H1 (cell line): ENCODE data around the gene SLC4A7. TPM values are rescaled to one million over a fixed set of nuclear protein-coding genes. Genes with fewer than 3 reads are reported as not detected.

Experiments
- CTCF ChIA-PET: fragments of 300-600 bp; sonication (Branson Sonifier 250); formaldehyde crosslinking; loops from one replicate; lab custom pipeline; 2021; ENCODE audit not compliant: partially characterized antibody; lab: Charles Lee
- POLR2A ChIA-PET: fragments of 300-600 bp; sonication (Branson Sonifier 250); formaldehyde crosslinking; loops from one replicate; lab custom pipeline; 2021; ENCODE audit warnings: inconsistent platforms; ENCODE audit not compliant: partially characterized antibody; lab: Charles Lee
- DNase-seq, 2 experiments: peaks; one replicate each; pipeline versions ENCODE4 v3.0.0 to v3.0.0-alpha.2; 2010 to 2022; ENCODE audit warnings: low spot score in 2 of 2, low read depth in 1 of 2, mixed read lengths in 1 of 2
- FAIRE-seq: peaks from 2 replicates; lab custom pipeline; 2011; peaks lifted over from hg19 to GRCh38; lab: Jason Lieb, UNC
- H2AFZ ChIP-seq: 2 replicates; pipeline ENCODE4 v1.8.1; 2012; ENCODE audit warnings: low read length, inconsistent platforms
- H2AK5ac ChIP-seq: 2 replicates; pipeline ENCODE4 v1.6.1; 2013; ENCODE audit warnings: low read depth, low read length
- H2BK120ac ChIP-seq: replicated peaks from 2 replicates; pipeline ENCODE3; 2013; ENCODE audit warnings: low read depth, low read length, inconsistent platforms
- H2BK12ac ChIP-seq: 2 replicates; pipeline ENCODE4 v1.6.1; 2013; ENCODE audit warnings: low read depth, low read length
- H2BK15ac ChIP-seq: 2 replicates; pipeline ENCODE4 v1.6.1; 2013; ENCODE audit warnings: low read length
- H2BK20ac ChIP-seq: 2 replicates; pipeline ENCODE4 v1.6.1; 2013; ENCODE audit warnings: low read length
- H2BK5ac ChIP-seq: 2 replicates; pipeline ENCODE4 v1.6.1; 2013; ENCODE audit warnings: low read depth, low read length
- H3K14ac ChIP-seq: 2 replicates; pipeline ENCODE4 v1.6.1; 2013; ENCODE audit warnings: inconsistent platforms; ENCODE audit not compliant: insufficient read length
- H3K18ac ChIP-seq: 2 replicates; pipeline ENCODE4 v1.6.1; 2013; ENCODE audit warnings: low read length; ENCODE audit errors: extremely low read depth
- H3K23ac ChIP-seq: 2 replicates; pipeline ENCODE4 v1.6.1; 2013; ENCODE audit warnings: inconsistent platforms; ENCODE audit not compliant: insufficient read length
- H3K23me2 ChIP-seq: 2 replicates; pipeline ENCODE4 v1.6.1; 2013; ENCODE audit warnings: low read depth, low read length
- H3K27ac ChIP-seq: 2 replicates; pipeline ENCODE4 v1.6.1; 2011; ENCODE audit warnings: low read depth, low read length, inconsistent platforms
- H3K27me3 ChIP-seq, 4 experiments: replicated peaks in 1 of 4; 1 replicate in 1 of 4; 2 replicates in 3 of 4; pipeline versions ENCODE4 v1.6.1 to v1.8.1; 2011 to 2013; ENCODE audit warnings: low read length in 3 of 4, mild to moderate bottlenecking in 3 of 4, inconsistent platforms in 2 of 4, mixed read lengths in 2 of 4, moderate library complexity in 1 of 4; ENCODE audit not compliant: control insufficient read depth in 3 of 4, insufficient read depth in 3 of 4; ENCODE audit errors: extremely low read depth in 1 of 4
- H3K36me3 ChIP-seq, 4 experiments: 2 replicates each; pipeline versions ENCODE4 v1.6.1 to v1.8.1; 2011 to 2013; ENCODE audit warnings: mild to moderate bottlenecking in 4 of 4, low read length in 3 of 4, moderate library complexity in 2 of 4, control low read depth in 1 of 4, inconsistent platforms in 1 of 4; ENCODE audit not compliant: insufficient read depth in 4 of 4, control insufficient read depth in 2 of 4
- H3K4ac ChIP-seq: replicated peaks from 2 replicates; pipeline ENCODE3; 2013; ENCODE audit warnings: low read length, low read depth, mixed read lengths, inconsistent platforms; ENCODE audit not compliant: insufficient read length
- H3K4me1 ChIP-seq, 4 experiments: replicated peaks in 1 of 4; 1 replicate in 1 of 4; 2 replicates in 3 of 4; pipeline versions ENCODE4 v1.6.1 to v1.8.1; 2011 to 2013; ENCODE audit warnings: low read length in 3 of 4, inconsistent platforms in 2 of 4, mixed read lengths in 1 of 4; ENCODE audit not compliant: insufficient read depth in 4 of 4, control insufficient read depth in 3 of 4
- H3K4me2 ChIP-seq, 2 experiments: 2 replicates each; pipeline versions ENCODE4 v1.6.1 to v1.8.1; 2011 to 2013; ENCODE audit warnings: low read depth in 2 of 2, low read length in 2 of 2, control low read depth in 1 of 2, inconsistent platforms in 1 of 2, mild to moderate bottlenecking in 1 of 2; ENCODE audit not compliant: insufficient read depth in 1 of 2
- H3K4me3 ChIP-seq, 4 experiments: fragments of 200-600, 300-600 bp in 1 of 4; sonication (generic), shearing (Covaris generic), sonication (Bioruptor Twin) in 1 of 4; 2 replicates each; pipeline versions ENCODE4 v1.5.1 to v1.8.1; 2011 to 2016; ENCODE audit warnings: low read length in 4 of 4, low read depth in 3 of 4, control low read depth in 2 of 4, inconsistent platforms in 2 of 4, mild to moderate bottlenecking in 2 of 4, mixed read lengths in 1 of 4, moderate library complexity in 1 of 4; ENCODE audit not compliant: insufficient read depth in 2 of 4; ENCODE audit errors: extremely low read depth in 1 of 4
- H3K56ac ChIP-seq: replicated peaks from 2 replicates; pipeline ENCODE3; 2013; ENCODE audit warnings: low read depth, mild to moderate bottlenecking, mixed read lengths, low read length, inconsistent platforms; ENCODE audit not compliant: insufficient read length
- H3K79me1 ChIP-seq: 2 replicates; pipeline ENCODE4 v1.6.1; 2013; ENCODE audit warnings: low read depth, low read length, control low read depth
- H3K79me2 ChIP-seq, 2 experiments: 2 replicates each; pipeline versions ENCODE4 v1.6.1 to v1.8.1; 2012 to 2013; ENCODE audit warnings: low read length in 2 of 2, mild to moderate bottlenecking in 2 of 2, inconsistent platforms in 1 of 2; ENCODE audit not compliant: insufficient read depth in 2 of 2, control insufficient read depth in 1 of 2
- H3K9ac ChIP-seq, 4 experiments: replicated peaks in 1 of 4; 1 replicate in 1 of 4; 2 replicates in 3 of 4; pipeline versions ENCODE4 v1.6.1 to v1.8.1; 2011 to 2013; ENCODE audit warnings: low read depth in 3 of 4, low read length in 3 of 4, control low read depth in 2 of 4, mild to moderate bottlenecking in 2 of 4, moderate library complexity in 2 of 4, inconsistent platforms in 1 of 4; ENCODE audit errors: extremely low read depth in 1 of 4
- H3K9me3 ChIP-seq, 2 experiments: 2 replicates each; pipeline versions ENCODE4 v1.6.1 to v1.8.1; 2012 to 2013; ENCODE audit warnings: mild to moderate bottlenecking in 2 of 2, moderate library complexity in 2 of 2, control low read depth in 1 of 2, inconsistent platforms in 1 of 2, low read depth in 1 of 2, low read length in 1 of 2, mixed read lengths in 1 of 2; ENCODE audit not compliant: insufficient read depth in 2 of 2
- H4K20me1 ChIP-seq, 2 experiments: replicated peaks in 1 of 2; 2 replicates each; pipeline versions ENCODE3 to v1.8.1; 2011 to 2013; ENCODE audit warnings: inconsistent platforms in 2 of 2, low read length in 2 of 2, mild to moderate bottlenecking in 1 of 2; ENCODE audit not compliant: insufficient read depth in 2 of 2, control insufficient read depth in 1 of 2
- H4K5ac ChIP-seq: 2 replicates; pipeline ENCODE4 v1.6.1; 2013; ENCODE audit warnings: low read length, low read depth, mixed read lengths, inconsistent platforms; ENCODE audit not compliant: insufficient read length
- H4K8ac ChIP-seq: 2 replicates; pipeline ENCODE4 v1.8.0; 2013; ENCODE audit warnings: mild to moderate bottlenecking, moderate library complexity, low read length, inconsistent platforms; ENCODE audit not compliant: insufficient read depth; ENCODE audit errors: extremely low read depth
- H4K91ac ChIP-seq: replicated peaks from 2 replicates; pipeline ENCODE3; 2013; ENCODE audit warnings: low read length, mixed read lengths, inconsistent platforms; ENCODE audit not compliant: insufficient read length
- KDM4A ChIP-seq: IDR thresholded peaks from one replicate; pipeline ENCODE4 v1.7.1; 2012; ENCODE audit warnings: low read depth, mild to moderate bottlenecking, moderate library complexity, low read length, inconsistent platforms; ENCODE audit not compliant: severe bottlenecking
- TCF12 ChIP-seq: IDR thresholded peaks from 2 replicates; pipeline ENCODE4 v1.6.1; 2011; ENCODE audit warnings: low read depth, mild to moderate bottlenecking, low read length
- WGBS, 2 experiments: shearing (Covaris generic) in 1 of 2; methylation state at CpG; one replicate each; pipeline versions ENCODE4 v1.1.6 to v1.1.7; 2013 to 2015; ENCODE audit warnings: low lambda C conversion rate in 2 of 2, mixed read lengths in 2 of 2, inconsistent platforms in 1 of 2, low coverage in 1 of 2, missing lambda C conversion rate in 1 of 2; ENCODE audit not compliant: insufficient replicate concordance in 2 of 2, insufficient coverage in 1 of 2, insufficient read length in 1 of 2; ENCODE audit errors: extremely low coverage in 1 of 2, missing lambda C conversion rate in 1 of 2; 5-methylcytosine and 5-hydroxymethylcytosine counted together
- polyA plus RNA-seq, 7 experiments: library from polyadenylated mRNA; depleted of rRNA in 3 of 7; stranded (reverse) in 5 of 7; unstranded in 2 of 7; fragments of >200 nt in 5 of 7; fragments of 200-250 nt in 2 of 7; gene quantifications; 1 replicate in 5 of 7; 2 replicates in 1 of 7; 4 replicates in 1 of 7; pipeline versions ENCODE4 v1.2.1 to v1.2.3, GENCODE V29; 2011 to 2013; ENCODE audit warnings: missing spikeins in 2 of 7, mixed read lengths in 2 of 7
- total RNA-seq: library from RNA; stranded (reverse); fragmentation: NEBNext Ultra II Directional; extraction: Animal tissue kit (Norgen Biotek cat#: 25700); gene quantifications from 2 replicates; pipeline ENCODE4 v1.2.1, GENCODE V29; 2021

The SLC4A7 gene
- total and polyA plus RNA-seq, 2 of the 8 experiments (the other 6 are each of a cell fraction or from before 2014, with no cell fraction given): 14.9 to 70.5 TPM

DNA sequence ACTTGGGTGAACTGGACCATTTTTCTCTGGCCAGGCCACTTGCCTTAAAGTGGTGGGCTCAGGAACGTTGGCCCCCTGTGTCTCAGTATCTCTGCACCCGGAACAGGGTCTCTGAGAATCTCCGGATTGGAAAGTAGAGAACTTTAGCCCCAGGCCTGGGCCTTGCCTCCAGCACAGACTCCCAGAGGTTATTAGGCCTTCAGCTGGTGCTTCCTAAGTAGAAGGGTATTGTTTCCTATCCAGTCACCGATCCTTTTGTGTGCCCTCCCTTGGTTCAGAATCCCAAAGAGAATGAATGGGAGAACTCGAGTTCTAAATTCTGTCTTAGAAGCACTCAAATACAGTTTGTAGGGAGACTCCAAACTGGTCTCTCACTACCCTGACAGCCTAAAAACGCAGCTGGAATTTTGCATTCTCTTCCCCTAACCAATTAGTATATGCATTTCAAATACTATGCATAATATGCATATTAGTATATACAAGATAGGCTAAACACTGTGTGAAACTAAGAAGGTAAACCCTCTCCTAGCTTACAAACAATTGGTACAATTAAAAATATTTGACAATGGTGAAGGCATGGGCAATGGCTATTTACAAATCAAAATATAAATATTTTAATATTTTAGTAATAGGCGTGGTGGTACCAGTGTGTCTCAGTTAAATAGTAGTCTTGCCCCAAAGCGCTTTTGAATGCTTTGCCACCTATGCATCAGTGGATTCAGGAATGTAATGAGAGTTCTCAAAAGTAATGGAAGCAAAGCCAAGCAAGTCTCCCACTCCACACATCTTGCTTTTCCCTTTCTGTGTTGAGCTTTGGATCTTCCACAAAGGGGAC lies 48.5 kb upstream of the SLC4A7 start:
- Histone ChIP-seq H3K23me2 (peaks cover 5% of the 10 kb centered on the region; the same call in 1 of the 2 replicates), H3K23ac (no peak overlapping the region), H3K27ac (peak overlapping the region; percentile 82), H2BK5ac (peak overlapping the region; percentile 85), H3K79me2 (no peaks in the 10 kb centered on the region), H2BK20ac (peak overlapping the region; percentile 69), H3K4ac (peak overlapping the region; percentile 99), H3K9me3 (no peaks in the 10 kb centered on the region), H2AK5ac (peak overlapping the region; percentile 98; the same call in 1 of the 2 replicates), H2BK15ac (peak overlapping the region; percentile 55; the same call in 1 of the 2 replicates), H2BK12ac (peak overlapping the region; percentile 70; the same call in 1 of the 2 replicates), H3K14ac (no peak overlapping the region), H3K4me3 (peak overlapping the region in 3 of 4 experiments; percentile 26 to 48 (median 27); a peak in 4 of 8 replicates), H3K27me3 (no peaks in the 10 kb centered on the region), H3K18ac (peak overlapping the region; percentile 73), H3K56ac (no peak overlapping the region), H4K5ac (no peak overlapping the region), H2AFZ (no peak overlapping the region), H4K8ac (no peak overlapping the region; the same call in 1 of the 2 replicates), H3K4me2 (peak overlapping the region; percentile 70 to 90), H4K91ac (peak overlapping the region; percentile 22), H3K36me3 (no peaks in the 10 kb centered on the region), H3K9ac (peak overlapping the region in 3 of 4 experiments; percentile 43 to 60 (median 51); a peak in 6 of 7 replicates), H3K79me1 (no peaks in the 10 kb centered on the region), H4K20me1 (no peaks in the 10 kb centered on the region), H2BK120ac (peak overlapping the region; percentile 98), H3K4me1 (peaks cover 14 to 35% (median 29%) of the 10 kb centered on the region in 4 experiments)
- ChIA-PET CTCF (interaction anchor here (0.7 to 1.7 kb wide), 3 partner anchors 9 to 149 kb away, joined by 3 to 4 read pairs (median 3); no protein-coding TSS in a partner anchor), POLR2A (interaction anchor here (0.8 to 2.4 kb wide), 5 partner anchors 10 to 50 kb away, joined by 3 to 8 read pairs (median 3); partner anchors contain the start of gene SLC4A7)
- TF ChIP-seq KDM4A (no peak), TCF12 (no peak)
- FAIRE-seq (no peak), DNase-seq (no peak)
- WGBS, 2 experiments: 25% methylated on average over 8 of the region's 8 CpGs; no CpG with 5 or more reads in 1 of the 2 experiments
